HEK293 (cell line): ENCODE results near the gene MON2.

Experiments
- CTCF ChIA-PET: fragments of 350-600 bp; formaldehyde crosslinking; extraction: SDS; loops from one replicate; lab custom pipeline; 2021; ENCODE audit warnings: antibody characterized with exemption; lab: Yijun Ruan, JAX
- POLR2A ChIA-PET: fragments of 300-600 bp; formaldehyde crosslinking; extraction: SDS; loops from one replicate; lab custom pipeline; 2020; ENCODE audit warnings: antibody characterized with exemption, inconsistent platforms; lab: Yijun Ruan, JAX
- H3K27ac ChIP-seq: fragments of 200-500 bp; sonication (Bioruptor generic); 2 replicates; pipeline ENCODE4 v1.5.1; 2014; ENCODE audit warnings: low read depth, low read length, control low read depth, inconsistent platforms; ENCODE audit errors: extremely low read depth
- H3K36me3 ChIP-seq, 2 experiments: fragments of 200-500 bp in 1 of 2; sonication (Bioruptor generic) in 1 of 2; 1 replicate in 1 of 2; 2 replicates in 1 of 2; pipeline ENCODE4 v1.5.1; 2014 to 2017; ENCODE audit warnings: inconsistent platforms in 2 of 2, low read length in 2 of 2; ENCODE audit not compliant: control insufficient read depth in 2 of 2, insufficient read depth in 1 of 2
- H3K4me1 ChIP-seq: fragments of 200-500 bp; sonication (Bioruptor generic); 2 replicates; pipeline ENCODE4 v1.5.1; 2014; ENCODE audit warnings: mild to moderate bottlenecking, low read length, inconsistent platforms; ENCODE audit not compliant: control insufficient read depth, insufficient read depth
- H3K4me3 ChIP-seq: 2 replicates; pipeline ENCODE4 v1.5.1; 2011; ENCODE audit warnings: low read depth, mild to moderate bottlenecking, control low read depth, low read length, moderate library complexity
- H3K9me3 ChIP-seq: fragments of 200-500 bp; sonication (Bioruptor generic); 2 replicates; pipeline ENCODE4 v1.5.1; 2014; ENCODE audit warnings: low read depth, low read length, inconsistent platforms; ENCODE audit not compliant: control insufficient read depth, insufficient read depth
- GFI1B ChIP-seq: fragments of 450-650 bp; formaldehyde crosslinking; IDR thresholded peaks from 2 replicates; pipeline ENCODE4 v1.5.1; 2016; ENCODE audit warnings: missing biosample characterization, missing genetic modification characterization
- GLIS2 ChIP-seq: fragments of 450-650 bp; formaldehyde crosslinking; IDR thresholded peaks from 2 replicates; pipeline ENCODE4 v1.5.1; 2016; ENCODE audit warnings: missing biosample characterization, missing genetic modification characterization
- KLF1 ChIP-seq: fragments of 450-650 bp; formaldehyde crosslinking; IDR thresholded peaks from 2 replicates; pipeline ENCODE4 v1.5.1; 2016; ENCODE audit warnings: missing biosample characterization, missing genetic modification characterization
- KLF7 ChIP-seq: fragments of 450-650 bp; formaldehyde crosslinking; IDR thresholded peaks from 2 replicates; pipeline ENCODE4 v1.5.1; 2016; ENCODE audit warnings: missing biosample characterization, missing genetic modification characterization, borderline replicate concordance
- OSR2 ChIP-seq: fragments of 450-650 bp; formaldehyde crosslinking; IDR thresholded peaks from 2 replicates; pipeline ENCODE4 v1.5.1; 2016; ENCODE audit warnings: missing biosample characterization, missing genetic modification characterization
- PRDM6 ChIP-seq: fragments of 450-650 bp; formaldehyde crosslinking; IDR thresholded peaks from 2 replicates; pipeline ENCODE4 v1.5.1; 2017; ENCODE audit warnings: missing biosample characterization, missing genetic modification characterization
- SALL2 ChIP-seq: fragments of 450-650 bp; formaldehyde crosslinking; IDR thresholded peaks from 2 replicates; pipeline ENCODE4 v1.5.0; 2017; ENCODE audit warnings: missing biosample characterization, mild to moderate bottlenecking, missing genetic modification characterization, borderline replicate concordance
- TRIM28 ChIP-seq: IDR thresholded peaks from 2 replicates; pipeline ENCODE4 v1.6.1; 2011; ENCODE audit warnings: low read length, control low read depth, borderline replicate concordance
- ZBTB17 ChIP-seq: fragments of 450-650 bp; formaldehyde crosslinking; IDR thresholded peaks from 2 replicates; pipeline ENCODE4 v1.5.1; 2016; ENCODE audit warnings: missing biosample characterization, missing genetic modification characterization
- ZBTB26 ChIP-seq: fragments of 450-650 bp; formaldehyde crosslinking; optimal IDR thresholded peaks from 2 replicates; pipeline ENCODE3; 2016; ENCODE audit warnings: missing biosample characterization, mild to moderate bottlenecking, missing genetic modification characterization
- ZFP3 ChIP-seq: fragments of 450-650 bp; formaldehyde crosslinking; IDR thresholded peaks from 2 replicates; pipeline ENCODE4 v1.5.1; 2016; ENCODE audit warnings: low read depth, missing biosample characterization, missing genetic modification characterization
- ZNF146 ChIP-seq: fragments of 450-650 bp; formaldehyde crosslinking; IDR thresholded peaks from 2 replicates; pipeline ENCODE4 v1.5.1; 2016; ENCODE audit warnings: missing biosample characterization, missing genetic modification characterization
- ZNF148 ChIP-seq: fragments of 450-650 bp; formaldehyde crosslinking; IDR thresholded peaks from 2 replicates; pipeline ENCODE4 v1.5.0; 2017; ENCODE audit warnings: missing biosample characterization, missing genetic modification characterization, borderline replicate concordance
- ZNF23 ChIP-seq: fragments of 450-650 bp; formaldehyde crosslinking; IDR thresholded peaks from 2 replicates; pipeline ENCODE4 v1.5.1; 2016; ENCODE audit warnings: missing biosample characterization, missing genetic modification characterization, borderline replicate concordance
- ZNF248 ChIP-seq: fragments of 450-650 bp; formaldehyde crosslinking; IDR thresholded peaks from 2 replicates; pipeline ENCODE4 v1.5.1; 2017; ENCODE audit warnings: missing biosample characterization, missing genetic modification characterization
- ZNF366 ChIP-seq: fragments of 450-650 bp; formaldehyde crosslinking; conservative IDR thresholded peaks from 2 replicates; pipeline ENCODE4 v1.5.1; 2016; ENCODE audit warnings: missing biosample characterization, missing genetic modification characterization
- ZNF394 ChIP-seq: fragments of 450-650 bp; formaldehyde crosslinking; IDR thresholded peaks from 2 replicates; pipeline ENCODE4 v1.5.1; 2016; ENCODE audit warnings: missing biosample characterization, missing genetic modification characterization, mild to moderate bottlenecking, moderate library complexity, borderline replicate concordance
- ZNF514 ChIP-seq: fragments of 450-650 bp; formaldehyde crosslinking; IDR thresholded peaks from 2 replicates; pipeline ENCODE4 v1.5.1; 2016; ENCODE audit warnings: missing biosample characterization, missing genetic modification characterization
- ZNF544 ChIP-seq: fragments of 450-650 bp; formaldehyde crosslinking; IDR thresholded peaks from 2 replicates; pipeline ENCODE4 v1.5.0; 2017; ENCODE audit warnings: missing biosample characterization, missing genetic modification characterization
- ZNF548 ChIP-seq: fragments of 450-650 bp; formaldehyde crosslinking; IDR thresholded peaks from 2 replicates; pipeline ENCODE4 v1.5.1; 2016; ENCODE audit warnings: missing biosample characterization, missing genetic modification characterization
- ZNF558 ChIP-seq: fragments of 450-650 bp; formaldehyde crosslinking; IDR thresholded peaks from 2 replicates; pipeline ENCODE4 v1.5.1; 2016; ENCODE audit warnings: missing biosample characterization, missing genetic modification characterization
- ZNF585B ChIP-seq: fragments of 450-650 bp; formaldehyde crosslinking; IDR thresholded peaks from 2 replicates; pipeline ENCODE4 v1.5.1; 2016; ENCODE audit warnings: missing biosample characterization, missing genetic modification characterization
- ZNF610 ChIP-seq: fragments of 450-650 bp; formaldehyde crosslinking; IDR thresholded peaks from 2 replicates; pipeline ENCODE4 v1.5.1; 2016; ENCODE audit warnings: missing biosample characterization, missing genetic modification characterization, borderline replicate concordance
- ZNF768 ChIP-seq: fragments of 450-650 bp; formaldehyde crosslinking; IDR thresholded peaks from 2 replicates; pipeline ENCODE4 v1.5.1; 2018; ENCODE audit warnings: missing biosample characterization, mild to moderate bottlenecking, missing genetic modification characterization
- ZXDB ChIP-seq: fragments of 450-650 bp; formaldehyde crosslinking; IDR thresholded peaks from 2 replicates; pipeline ENCODE4 v1.5.1; 2016; ENCODE audit warnings: missing biosample characterization, missing genetic modification characterization
- TF ChIP-seq, protein P1 (sequence below): fragments of 450-650 bp; formaldehyde crosslinking; IDR thresholded peaks from 2 replicates; pipeline ENCODE4 v1.5.1; 2016; ENCODE audit warnings: missing biosample characterization, missing genetic modification characterization
- TF ChIP-seq, protein P2 (sequence below): fragments of 450-650 bp; formaldehyde crosslinking; IDR thresholded peaks from 2 replicates; pipeline ENCODE4; 2016; ENCODE audit warnings: missing biosample characterization, missing genetic modification characterization

The MON2 gene

DNA sequence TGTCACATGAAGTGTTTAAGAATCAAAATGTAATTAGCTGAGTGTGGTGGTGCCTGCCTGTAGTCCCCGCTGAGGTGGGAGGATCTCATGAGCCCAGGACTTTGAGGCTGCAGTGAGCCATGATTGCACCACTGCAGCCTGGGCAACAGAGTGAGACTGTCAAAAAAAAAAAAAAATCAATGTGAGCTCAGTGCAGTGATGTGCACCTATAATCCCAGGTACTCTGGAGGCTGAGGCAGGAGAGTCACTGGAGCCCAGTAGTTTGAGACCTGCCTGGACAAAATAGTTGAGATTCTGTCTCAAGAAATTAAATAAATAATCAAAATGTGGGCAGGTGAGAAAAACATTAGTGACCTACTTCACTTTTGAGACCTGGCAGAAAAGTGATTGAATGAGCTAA is 140.0 kb downstream of the MON2 start:
- POLR2A ChIA-PET: no interaction called here
- Histone ChIP-seq H3K4me3 (no peak overlapping the region), H3K4me1 (peaks cover 3% of the 10 kb centered on the region; the same call in 1 of the 2 replicates), H3K9me3 (no peaks in the 10 kb centered on the region), H3K36me3 (no peaks in the 10 kb centered on the region), H3K27ac (no peak overlapping the region)
- CTCF ChIA-PET: no interaction called here
- TF ChIP-seq OSR2 (tag by site-specific recombination): no peak
- TF ChIP-seq ZNF148 (tag by site-specific recombination): no peak
- no peak for TF ChIP-seq ZFP3
- no peak for TF ChIP-seq ZNF544 (tag by site-specific recombination)
- TF ChIP-seq ZNF394: no peak
- TF ChIP-seq KLF7 (tag by site-specific recombination): no peak
- TF ChIP-seq ZNF146 (tag by site-specific recombination): no peak
- TF ChIP-seq ZNF23 (tag by site-specific recombination): no peak
- no peak for TF ChIP-seq ZBTB17
- TF ChIP-seq PRDM6 (tag by site-specific recombination): no peak
- no peak for TF ChIP-seq ZNF610
- no peak for TF ChIP-seq ZNF248 (tag by site-specific recombination)
- TF ChIP-seq ZNF548: no peak
- no peak for TF ChIP-seq ZXDB (tag by site-specific recombination)
- TF ChIP-seq, protein P1, sequence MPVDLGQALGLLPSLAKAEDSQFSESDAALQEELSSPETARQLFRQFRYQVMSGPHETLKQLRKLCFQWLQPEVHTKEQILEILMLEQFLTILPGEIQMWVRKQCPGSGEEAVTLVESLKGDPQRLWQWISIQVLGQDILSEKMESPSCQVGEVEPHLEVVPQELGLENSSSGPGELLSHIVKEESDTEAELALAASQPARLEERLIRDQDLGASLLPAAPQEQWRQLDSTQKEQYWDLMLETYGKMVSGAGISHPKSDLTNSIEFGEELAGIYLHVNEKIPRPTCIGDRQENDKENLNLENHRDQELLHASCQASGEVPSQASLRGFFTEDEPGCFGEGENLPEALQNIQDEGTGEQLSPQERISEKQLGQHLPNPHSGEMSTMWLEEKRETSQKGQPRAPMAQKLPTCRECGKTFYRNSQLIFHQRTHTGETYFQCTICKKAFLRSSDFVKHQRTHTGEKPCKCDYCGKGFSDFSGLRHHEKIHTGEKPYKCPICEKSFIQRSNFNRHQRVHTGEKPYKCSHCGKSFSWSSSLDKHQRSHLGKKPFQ (tag by site-specific recombination): no peak
- no peak for TF ChIP-seq KLF1
- TF ChIP-seq ZNF585B: no peak
- TF ChIP-seq, protein P2, sequence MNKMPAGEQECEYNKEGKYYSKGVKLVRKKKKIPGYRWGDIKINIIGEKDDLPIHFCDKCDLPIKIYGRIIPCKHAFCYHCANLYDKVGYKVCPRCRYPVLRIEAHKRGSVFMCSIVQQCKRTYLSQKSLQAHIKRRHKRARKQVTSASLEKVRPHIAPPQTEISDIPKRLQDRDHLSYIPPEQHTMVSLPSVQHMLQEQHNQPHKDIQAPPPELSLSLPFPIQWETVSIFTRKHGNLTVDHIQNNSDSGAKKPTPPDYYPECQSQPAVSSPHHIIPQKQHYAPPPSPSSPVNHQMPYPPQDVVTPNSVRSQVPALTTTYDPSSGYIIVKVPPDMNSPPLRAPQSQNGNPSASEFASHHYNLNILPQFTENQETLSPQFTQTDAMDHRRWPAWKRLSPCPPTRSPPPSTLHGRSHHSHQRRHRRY (tag by site-specific recombination): no peak

DNA sequence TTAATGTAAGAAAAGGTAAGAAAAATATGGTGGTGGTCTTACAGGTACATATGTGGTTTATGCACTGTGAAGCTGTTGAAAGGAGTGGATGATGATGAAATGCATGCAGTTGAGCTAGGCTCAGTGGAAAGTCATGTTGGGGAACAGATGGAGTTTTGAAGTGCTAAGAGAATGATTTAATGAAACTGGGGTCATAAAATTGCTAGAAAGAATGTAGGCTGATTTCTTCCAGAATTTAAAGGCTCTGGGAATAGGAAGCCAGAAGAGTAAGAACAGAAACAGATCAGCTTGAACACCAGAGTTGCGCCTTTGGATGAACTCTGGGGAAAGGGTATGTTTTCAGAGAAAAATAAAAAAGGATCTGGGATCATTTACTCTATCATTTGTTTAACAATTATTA is 146.5 kb downstream of the MON2 start:
- POLR2A ChIA-PET: interaction anchor here (0.6 kb wide), 1 partner anchor 67 kb away, joined by 4 read pairs; no protein-coding TSS in a partner anchor
- no peaks in the 10 kb centered on the region for H3K4me1 ChIP-seq
- H3K9me3 ChIP-seq: no peaks in the 10 kb centered on the region
- no peak overlapping the region for H3K27ac ChIP-seq
- no peak overlapping the region for H3K4me3 ChIP-seq
- H3K36me3 ChIP-seq: no peaks in the 10 kb centered on the region
- CTCF ChIA-PET: interaction anchor here (1.3 kb wide), 1 partner anchor 539 kb away, joined by 3 read pairs; no protein-coding TSS in a partner anchor
- no peak for TF ChIP-seq ZBTB26 (tag by site-specific recombination)
- TF ChIP-seq TRIM28: no peak
- TF ChIP-seq ZNF558: no peak
- no peak for TF ChIP-seq ZNF366 (tag by site-specific recombination)
- no peak for TF ChIP-seq SALL2
- no peak for TF ChIP-seq ZNF514 (tag by site-specific recombination)
- no peak for TF ChIP-seq GFI1B (tag by site-specific recombination)
- TF ChIP-seq ZNF148 (tag by site-specific recombination): no peak
- TF ChIP-seq ZNF768: no peak
- no peak for TF ChIP-seq GLIS2 (tag by site-specific recombination)
- TF ChIP-seq ZNF23 (tag by site-specific recombination): no peak
